HG02884 (cell line): ENCODE results near the gene PSAPL1.

Source experiments
- ATAC-seq: cut with Tn5 transposase; IDR thresholded peaks from one replicate; pipeline ENCODE4 v1.9.1; 2021; ENCODE audit warnings: mild to moderate bottlenecking, moderate library complexity; ENCODE audit not compliant: unreplicated experiment

Gene PSAPL1

DNA sequence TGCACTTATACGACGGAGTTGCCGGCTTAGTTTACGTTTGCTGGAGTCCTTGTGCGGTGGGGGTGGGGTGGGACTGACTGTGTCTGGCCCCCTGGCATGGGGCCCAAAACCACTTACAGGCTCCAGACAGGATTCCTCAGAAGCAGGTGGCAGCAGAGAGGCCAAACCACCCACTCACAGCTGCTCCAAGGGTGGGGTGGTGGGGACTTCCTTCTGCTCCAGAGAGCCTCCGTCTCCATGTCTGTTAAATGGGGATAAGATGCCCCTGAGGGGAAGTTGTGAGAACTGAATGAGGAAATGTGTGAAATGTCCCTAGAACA lies 36.7 kb downstream of the PSAPL1 start:
- ATAC-seq = no peak

DNA sequence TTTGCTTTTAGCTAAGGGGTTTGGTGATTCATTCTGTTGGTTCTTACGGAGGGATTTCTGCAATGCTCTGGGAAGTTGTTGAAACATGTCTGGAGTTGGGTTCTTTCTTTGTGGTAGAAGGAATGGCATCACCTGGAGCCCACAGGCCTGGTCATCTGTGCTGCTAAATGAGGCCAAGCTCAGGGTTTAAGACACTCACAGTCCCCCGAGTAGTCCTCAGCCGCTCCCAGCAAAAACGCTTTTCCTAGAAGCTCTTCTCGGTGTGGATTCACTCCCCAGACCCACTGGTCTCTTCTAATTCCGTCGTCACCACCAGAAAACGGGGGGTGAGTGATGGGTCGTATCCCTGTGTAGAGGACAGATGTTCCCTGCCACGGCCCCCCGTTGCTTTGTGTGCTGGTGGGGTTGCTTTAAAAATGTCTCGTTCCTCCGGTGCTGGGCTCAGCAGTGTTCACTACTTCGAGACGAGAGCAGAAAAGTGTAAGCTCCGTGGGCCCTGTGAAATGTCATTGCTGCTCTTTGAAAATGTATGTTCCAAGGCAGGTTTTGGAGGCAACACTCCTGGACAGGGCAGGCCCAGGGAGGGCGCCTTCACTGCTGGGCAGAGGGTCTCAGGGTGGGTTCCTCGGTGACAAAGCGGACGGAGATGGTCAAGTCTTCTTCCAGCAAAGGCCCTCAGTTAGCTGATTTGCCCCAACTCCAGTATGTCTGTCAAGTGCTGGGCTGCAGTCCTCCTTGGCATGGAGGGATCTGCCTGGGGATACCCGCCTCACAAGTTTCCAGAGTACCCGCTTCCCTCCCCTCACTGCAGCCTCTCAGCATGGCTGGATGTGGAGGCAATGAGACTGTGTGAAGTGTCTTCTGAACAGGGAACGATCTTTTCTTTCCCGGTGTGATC lies 37.3 kb downstream of the PSAPL1 start:
- no peak for ATAC-seq

DNA sequence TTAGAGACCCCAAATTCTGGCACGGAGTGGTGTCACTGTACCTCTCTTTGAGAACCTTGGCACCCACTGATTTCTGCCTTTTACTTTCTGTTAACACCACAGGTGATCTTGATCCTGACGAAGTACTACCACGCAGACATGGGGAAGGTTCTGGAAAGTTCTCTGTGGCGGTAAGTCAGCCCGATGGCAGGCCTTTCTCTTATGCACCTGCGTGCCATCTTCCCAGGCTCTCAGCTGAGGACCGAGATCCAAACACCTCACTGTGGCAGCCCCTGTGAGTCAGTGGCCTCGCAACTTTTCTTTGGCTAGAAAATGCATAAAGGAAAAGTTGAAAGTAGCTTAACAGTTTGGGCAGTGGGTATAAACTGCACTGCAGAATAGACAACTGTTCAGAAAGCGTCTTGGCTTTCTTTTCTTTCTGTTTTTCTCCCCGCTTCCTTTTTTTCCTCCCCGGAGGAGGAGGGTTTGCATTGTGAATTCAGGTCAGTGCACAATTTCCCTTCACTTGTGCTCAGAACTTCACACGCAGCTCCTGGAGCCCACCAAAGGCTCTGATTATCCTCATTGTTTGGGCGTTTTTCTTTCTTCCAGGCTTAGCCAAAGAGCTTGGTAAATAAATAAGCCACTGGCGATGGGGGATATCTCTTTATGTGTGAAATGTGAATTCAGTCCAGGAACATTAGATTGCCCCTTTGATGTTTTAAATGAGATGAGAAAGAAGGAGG lies 38.4 kb downstream of the PSAPL1 start:
- no peak for ATAC-seq

DNA sequence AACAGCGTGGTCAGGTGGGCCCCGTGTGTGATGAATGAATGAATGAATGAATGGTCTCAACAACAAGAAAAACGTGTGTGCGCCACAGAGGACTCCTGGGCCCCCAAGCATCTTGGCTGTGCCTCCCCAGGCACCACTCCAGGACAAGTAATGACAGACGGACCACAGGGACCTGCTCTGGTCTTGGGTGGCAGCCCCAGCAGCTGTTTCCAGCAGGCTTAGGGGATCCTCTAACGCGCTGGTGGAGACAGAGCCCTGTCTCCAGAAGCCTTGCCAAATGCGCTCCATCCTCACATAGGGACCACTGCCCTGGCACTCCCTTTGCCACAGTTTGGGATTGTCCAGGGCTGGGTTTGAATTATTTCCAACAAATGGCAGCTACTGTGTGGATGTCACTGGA lies 39.1 kb downstream of the PSAPL1 start:
- ATAC-seq = no peak

GRCh38 chr4:7394681-7395451 lies 39.9 kb downstream of the PSAPL1 start:
- no peak for ATAC-seq

DNA sequence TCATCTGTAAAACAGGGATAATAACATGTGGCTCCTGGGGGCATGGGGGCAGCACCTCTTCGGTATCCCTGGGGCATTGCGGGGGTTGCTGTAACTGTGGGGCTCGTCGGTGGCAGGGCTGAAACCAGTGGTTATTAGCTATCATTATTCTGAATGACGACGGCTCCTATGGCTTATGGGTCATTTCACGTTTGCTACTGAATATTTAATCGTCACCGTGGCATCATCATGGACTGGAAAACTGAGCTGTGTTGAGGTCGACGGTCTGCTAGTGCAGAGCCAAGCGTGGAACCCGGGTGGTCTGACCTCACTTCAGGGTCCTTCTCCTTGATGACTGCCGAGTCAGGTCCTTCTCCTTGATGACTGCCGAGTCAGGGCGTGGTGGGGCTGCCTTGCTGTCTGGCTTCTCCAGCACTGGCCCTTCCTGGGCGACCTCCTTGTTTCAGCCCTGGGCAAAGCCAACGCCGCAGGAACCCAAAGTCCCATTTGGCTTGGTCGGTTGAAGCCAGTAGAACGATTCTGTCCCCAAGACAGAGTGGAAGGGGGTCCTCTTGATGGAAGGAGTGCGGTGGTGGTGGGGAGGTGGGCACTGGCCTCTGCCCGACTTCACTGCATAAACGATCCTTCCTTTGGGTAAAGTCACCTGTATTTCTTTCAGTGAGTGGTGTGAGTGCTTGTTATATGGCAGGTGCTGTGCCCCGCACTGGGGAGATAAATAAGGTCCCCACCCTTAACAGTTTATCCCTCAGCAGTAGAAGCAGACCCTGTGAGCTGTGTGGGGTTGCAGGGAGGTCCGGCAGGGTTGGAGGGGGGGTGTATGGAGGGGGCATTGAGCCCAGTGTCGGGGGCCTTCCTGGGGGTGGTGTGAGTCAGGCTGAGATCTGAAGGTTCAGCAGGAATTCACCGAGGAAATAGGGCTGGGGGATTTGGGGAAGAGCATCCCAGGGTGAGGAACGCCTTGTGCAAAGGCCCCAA lies 40.8 kb downstream of the PSAPL1 start:
- ATAC-seq = no peak

GRCh38 chr4:7392438-7393421 lies 42.0 kb downstream of the PSAPL1 start:
- no peak for ATAC-seq

DNA sequence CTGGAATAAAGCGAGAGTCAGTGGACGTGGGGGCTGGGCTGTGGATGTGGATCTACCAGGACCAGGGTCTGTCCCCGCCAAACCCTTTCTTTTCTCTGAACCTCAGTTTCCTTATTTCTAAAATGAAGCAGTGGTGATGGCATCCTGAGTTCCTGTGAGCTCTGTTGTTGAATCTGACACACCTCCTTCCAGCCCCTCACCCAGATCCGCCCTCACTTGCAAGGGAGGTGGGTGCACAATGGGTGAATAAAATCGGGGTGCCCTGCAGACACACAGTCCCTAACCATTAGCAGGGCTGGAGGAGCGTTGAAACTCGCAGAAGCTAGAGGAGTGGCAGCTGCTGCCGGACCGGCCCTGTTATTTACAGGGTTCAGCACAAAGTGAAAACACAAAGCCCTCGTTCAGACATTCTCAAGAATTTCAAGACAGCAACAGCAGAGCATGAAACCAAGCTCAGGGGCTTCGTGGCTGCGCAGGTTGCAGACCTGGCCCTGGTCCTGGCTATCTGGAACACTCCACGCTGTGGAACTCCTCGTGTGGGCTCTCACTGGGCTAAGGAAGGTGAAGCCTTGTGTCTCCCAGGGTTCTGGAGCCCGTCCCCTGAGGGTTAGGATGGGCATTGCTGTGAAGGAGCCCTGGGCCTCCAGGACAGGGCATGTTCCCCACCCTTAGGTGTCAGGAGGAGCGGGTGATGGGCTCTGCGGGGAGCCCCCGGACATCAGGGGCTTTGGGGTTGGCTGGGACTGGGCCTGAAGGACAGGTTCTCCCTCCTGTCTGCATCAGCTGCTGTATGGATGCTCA lies 42.9 kb downstream of the PSAPL1 start:
- no peak for ATAC-seq

DNA sequence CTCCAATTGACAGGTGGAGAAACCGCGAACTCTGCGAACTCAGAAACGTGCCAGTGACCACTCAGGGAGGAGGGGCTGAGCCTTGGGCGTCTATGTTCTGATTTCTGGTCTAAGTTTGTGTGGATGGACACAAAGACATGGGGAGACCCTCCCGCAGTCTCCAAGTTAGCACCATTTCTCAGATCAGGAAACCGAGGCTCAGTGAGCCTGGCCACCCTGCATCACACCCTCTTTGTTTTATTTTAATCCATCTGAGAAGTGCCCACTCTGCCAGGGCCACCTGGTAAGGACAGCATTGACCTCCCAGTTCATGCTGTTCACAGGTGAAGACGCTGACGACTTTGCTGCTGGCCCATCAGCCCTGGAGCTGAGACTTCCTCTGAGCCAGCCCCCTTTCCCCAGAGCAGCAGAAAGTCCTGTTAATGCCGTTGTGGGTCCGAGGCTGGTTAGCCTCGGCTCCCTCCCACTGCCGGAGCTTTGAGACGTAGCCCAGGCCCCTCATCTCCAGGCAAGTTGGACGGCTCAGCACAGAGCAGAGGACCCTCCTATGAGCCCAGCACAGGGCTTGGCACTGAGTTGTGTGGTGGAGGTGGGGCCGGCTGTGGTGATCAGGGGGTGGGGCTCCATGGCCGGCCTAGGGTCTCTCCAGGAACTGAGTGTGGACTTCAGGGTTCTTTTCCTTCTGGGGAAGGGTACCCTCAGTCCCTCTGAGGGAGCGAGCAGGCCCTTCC lies 43.7 kb downstream of the PSAPL1 start:
- no peak for ATAC-seq

DNA sequence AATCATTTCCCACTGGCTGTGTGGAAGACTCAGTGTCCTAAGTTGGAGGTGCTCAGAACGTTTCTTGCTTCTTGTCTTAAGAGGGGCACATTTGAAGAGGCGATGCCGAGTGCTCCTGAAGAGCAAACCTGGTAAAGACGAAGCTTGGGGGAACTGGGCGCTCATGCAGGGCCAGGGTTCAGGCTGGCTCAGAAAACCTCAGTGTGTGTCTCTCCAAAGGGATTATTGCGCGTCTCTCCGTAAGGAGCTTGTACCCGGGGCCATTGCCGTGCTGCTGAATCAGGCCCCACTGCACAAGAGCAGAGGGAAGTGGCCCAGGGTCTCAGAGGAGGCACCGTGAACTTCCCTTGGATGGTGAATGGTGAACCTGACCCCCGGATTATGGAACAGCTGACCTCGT lies 44.4 kb downstream of the PSAPL1 start:
- no peak for ATAC-seq

GRCh38 chr4:7389719-7390118 lies 45.0 kb downstream of the PSAPL1 start:
- no peak for ATAC-seq

DNA sequence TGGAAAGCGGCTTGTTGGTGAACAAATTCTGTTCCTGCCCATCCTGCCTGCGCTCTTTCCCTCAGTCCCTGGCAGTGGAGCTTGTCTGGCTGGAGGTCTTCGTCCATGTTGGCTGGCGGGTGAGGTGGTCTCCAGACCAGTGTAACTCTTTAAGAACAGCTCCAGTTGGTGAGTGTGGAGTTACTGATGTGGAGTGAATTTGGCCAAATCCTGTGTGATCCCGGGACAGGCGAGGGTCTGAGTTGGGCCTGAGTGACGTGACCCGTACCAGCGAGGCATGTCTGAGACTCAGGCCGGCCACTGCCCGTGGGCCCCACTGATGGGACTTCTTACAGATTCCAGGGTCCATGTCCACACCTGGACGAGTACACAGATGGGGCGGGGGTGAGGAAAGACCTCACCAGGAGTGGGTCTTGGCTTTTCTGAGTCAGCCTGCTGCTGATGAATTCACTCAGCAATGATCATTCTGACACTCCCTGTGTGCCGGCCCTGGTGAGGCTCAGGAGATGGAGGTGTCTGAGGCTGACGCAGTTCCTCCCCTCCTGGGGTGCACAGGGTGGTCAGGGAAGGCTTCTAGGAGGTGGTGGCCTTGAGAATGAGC lies 45.5 kb downstream of the PSAPL1 start:
- ATAC-seq = no peak

DNA sequence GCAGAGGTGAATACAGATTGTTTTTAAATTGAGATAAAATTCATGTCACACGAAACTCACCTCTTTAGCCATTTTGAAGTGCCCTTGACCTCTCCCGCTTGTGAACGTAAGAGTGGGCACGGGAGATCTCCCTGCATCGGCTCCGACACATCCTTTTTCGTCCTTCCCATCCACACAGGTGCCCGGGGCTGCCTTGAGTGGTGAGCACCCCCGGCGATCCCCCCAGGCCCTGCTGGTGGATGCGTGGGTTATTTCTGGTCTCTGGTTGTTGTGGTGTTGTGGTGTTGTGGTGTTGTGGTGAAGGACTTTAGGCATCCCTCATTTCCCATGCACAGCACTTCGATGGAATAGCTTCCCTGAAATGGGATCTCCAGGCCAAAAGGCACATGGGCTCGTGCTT lies 46.1 kb downstream of the PSAPL1 start:
- ATAC-seq = no peak

DNA sequence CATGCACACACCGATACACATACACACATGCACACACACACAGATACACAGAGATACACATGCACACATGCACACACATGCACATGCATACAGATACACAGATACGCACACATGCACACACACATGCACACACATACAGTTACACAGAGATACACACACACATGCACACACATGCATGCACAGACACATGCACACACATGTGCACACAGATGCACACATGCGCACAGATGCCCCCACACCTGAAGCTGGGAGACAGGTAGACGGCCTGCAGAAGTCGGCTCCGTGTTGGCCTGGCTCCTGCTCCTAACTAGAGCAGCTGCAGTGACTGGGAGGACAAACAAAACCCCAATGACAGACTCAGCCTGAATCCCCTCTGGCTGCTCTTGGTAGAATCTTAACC lies 46.8 kb downstream of the PSAPL1 start:
- ATAC-seq = no peak

- no peak for ATAC-seq
Observed at GRCh38 chr4:7384929-7385890, 49.5 kb downstream of the PSAPL1 start.
